Hindlimb muscle (tissue), 1 donor: ENCODE data around the gene TIMM8B. TPM values are rescaled to one million over a fixed set of nuclear protein-coding genes. Genes with fewer than 3 reads are reported as not detected.
"Not testable (repeated sequence)": the region's sequence is repeated elsewhere in the genome, so short reads cannot be mapped to it uniquely, and the experiment has no call there.

ENCODE experiments used
- DNase-seq: peaks from one replicate; pipeline ENCODE4 v3.0.0-alpha.2; 2013
- polyA plus RNA-seq: library from polyadenylated mRNA; unstranded; fragments of 120-200 nt; gene quantifications from one replicate; pipeline ENCODE4 v1.2.1, GENCODE V29; 2013; ENCODE audit not compliant: insufficient read length

The TIMM8B gene, protein sequence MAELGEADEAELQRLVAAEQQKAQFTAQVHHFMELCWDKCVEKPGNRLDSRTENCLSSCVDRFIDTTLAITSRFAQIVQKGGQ
- polyA plus RNA-seq = 49.2 TPM

DNA sequence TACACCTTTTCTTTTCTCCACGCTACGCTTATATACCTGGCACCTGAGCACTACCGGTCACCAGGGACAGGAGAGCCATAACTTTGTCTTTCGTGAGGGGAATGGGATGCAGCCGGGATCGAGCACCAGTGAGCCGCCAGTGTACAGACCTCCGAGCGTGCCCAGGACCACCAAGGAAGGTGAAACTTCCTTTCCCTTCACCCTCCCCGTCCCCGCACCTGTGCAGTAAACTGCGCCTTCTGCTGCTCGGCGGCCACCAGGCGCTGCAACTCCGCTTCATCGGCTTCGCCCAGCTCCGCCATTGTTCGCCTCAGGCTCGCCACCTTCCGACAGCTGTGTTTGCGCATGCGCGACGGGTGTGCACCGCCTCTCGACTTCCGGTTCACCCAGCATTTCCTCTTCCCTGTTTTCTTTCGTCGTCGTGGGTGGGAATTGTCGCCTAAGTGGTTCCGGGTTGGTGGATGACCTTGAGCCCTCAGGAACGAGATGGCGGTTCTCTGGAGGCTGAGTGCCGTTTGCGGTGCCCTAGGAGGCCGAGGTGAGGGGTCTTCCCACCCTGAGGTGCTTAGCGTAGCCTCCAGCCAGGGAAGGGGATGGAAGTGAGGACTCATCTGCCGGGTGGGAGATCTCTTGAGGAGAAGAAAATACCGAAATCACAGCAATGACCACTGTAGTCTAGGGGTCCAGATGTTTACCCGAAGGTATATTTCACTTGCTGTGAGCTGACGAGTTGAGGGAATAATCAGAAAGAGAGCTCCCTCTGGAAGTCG lies at the start of gene TIMM8B, which contains the start of gene SDHD:
TIMM8B (minus strand) TSS at position 335 of the 770 bp plus-strand sequence; CDS start at position 302, 33 bp downstream.
SDHD (plus strand) TSS at position 452 of the 770 bp plus-strand sequence; CDS start at position 487, 35 bp downstream.
- peak; percentile 97 for DNase-seq

DNA sequence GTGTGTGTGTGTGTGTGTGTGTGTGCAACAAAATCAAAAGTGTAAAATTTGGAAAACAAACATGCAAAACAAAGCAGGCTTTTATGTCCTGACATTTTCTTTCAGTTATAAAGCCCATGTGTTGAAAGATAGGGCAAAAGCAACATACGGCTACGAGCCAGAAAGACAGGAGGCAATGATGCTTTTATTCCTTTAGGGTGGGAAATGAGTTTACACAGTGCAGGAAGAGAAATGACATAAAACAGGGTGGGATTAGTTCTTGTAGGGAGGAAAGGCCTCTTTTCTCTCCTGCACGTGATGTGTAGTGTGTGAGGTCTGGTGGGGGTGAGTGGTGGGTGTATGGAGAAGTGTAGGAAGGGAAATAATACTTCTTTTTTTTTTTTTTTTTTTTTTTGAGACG lies 47.9 kb upstream of the TIMM8B start:
- DNase-seq = no peak

GRCh38 chr11:112132737-112133136 lies 46.2 kb upstream of the TIMM8B start:
- DNase-seq = no peak

GRCh38 chr11:112129656-112130055 lies 43.1 kb upstream of the TIMM8B start:
- DNase-seq = peak; percentile 15

GRCh38 chr11:112128483-112129121 lies 42.0 kb upstream of the TIMM8B start:
- peak; percentile 7 for DNase-seq

GRCh38 chr11:112127056-112127455 lies 40.5 kb upstream of the TIMM8B start:
- no peak for DNase-seq

DNA sequence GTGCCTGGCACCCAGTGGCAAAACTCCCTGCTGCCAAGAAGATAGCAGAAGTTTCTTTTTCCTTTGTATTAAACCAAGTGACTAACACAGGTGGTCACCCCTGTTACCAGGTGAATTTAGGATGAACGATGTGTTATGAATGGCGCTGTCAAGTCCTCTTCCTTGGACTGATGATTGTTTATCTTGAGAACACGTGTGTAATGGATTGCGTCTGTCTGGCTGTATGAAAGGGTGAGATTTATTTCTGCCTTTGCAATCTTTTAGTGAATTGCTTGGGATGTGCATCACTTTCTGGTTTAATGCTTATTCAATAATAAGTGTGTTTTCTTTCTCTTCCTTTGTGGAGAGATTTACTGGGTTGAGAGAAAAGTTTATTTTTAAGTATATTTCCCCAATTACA lies 36.6 kb upstream of the TIMM8B start:
- DNase-seq = no peak

DNA sequence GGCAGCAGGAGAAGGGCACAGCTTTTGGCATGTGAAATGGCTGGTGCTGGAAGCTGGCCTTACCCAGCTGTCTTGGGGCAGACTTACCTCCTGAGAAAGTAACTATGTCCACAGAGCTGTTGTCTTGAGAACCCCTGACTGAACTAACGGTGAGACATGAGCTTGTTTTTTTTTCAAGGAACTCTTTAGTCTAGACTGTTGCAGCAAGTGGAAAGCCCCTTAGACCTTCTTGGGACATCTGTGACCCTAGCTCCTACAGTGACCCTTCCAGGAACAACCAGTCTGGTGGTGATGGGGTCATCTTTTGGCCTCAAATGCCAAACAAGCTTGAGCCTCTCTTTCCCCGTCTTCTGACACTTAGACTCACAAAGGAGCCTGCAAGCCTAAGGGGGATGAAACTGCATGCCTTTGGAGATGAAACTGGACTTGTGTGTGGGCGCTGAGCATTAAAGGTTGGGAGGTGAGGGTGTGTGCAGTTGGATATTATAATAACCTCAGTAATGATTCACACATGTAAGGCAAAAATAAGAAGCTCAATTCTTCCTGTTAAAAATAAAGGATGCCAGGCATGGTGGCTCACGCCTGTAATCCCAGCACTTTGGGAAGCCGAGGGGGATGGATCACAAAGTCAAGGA lies 35.5 kb upstream of the TIMM8B start:
- no peak for DNase-seq

GRCh38 chr11:112118176-112118575 lies 31.6 kb upstream of the TIMM8B start:
- DNase-seq = no peak

GRCh38 chr11:112115386-112115785 lies 28.8 kb upstream of the TIMM8B start:
- DNase-seq = no peak

- no peak for DNase-seq
Observed at GRCh38 chr11:112114460-112114859, 27.9 kb upstream of the TIMM8B start.

DNA sequence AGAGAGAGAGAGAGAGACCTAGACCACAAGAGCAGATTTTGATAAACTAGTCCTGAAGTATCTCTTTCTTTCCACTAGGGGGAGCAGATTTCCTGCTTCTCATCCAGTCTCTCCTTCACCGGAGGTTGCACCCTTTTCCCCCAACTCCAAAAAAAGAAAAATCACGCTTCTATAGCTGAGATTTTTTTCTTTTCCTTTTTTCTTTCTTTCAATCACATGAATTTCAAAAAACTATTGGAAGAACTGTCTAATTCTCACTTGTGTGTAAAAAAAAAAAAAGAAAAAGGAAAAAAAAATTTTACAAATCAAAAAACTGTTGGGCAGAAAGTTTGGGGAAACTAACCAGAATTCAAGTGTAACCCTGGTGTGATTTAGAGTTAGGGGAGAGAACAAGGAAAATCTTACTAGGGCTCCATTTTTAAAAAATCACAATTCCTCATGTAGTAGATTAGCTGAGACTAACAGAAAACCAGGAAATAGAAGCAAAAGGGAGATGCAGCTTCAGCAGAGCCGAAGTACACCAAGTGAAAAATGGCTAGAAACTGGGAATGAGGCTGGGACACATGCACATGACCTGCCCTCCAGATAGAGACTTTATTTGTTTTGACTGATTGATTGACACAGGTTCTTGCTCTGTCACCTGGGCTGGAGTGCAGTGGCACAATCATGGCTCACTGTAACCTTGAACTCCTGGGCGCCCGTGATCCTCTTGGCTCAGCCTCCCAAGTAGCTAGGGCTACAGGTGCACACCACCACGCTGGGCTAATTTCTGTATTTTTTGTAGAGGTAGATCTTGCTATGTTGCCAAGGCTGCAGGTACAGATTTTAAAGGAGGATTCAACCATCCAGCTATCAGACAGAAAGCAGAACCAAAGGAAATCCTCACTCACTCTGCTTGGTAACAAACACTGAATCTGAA lies 27.2 kb upstream of the TIMM8B start:
- peak; percentile 23 for DNase-seq

DNA sequence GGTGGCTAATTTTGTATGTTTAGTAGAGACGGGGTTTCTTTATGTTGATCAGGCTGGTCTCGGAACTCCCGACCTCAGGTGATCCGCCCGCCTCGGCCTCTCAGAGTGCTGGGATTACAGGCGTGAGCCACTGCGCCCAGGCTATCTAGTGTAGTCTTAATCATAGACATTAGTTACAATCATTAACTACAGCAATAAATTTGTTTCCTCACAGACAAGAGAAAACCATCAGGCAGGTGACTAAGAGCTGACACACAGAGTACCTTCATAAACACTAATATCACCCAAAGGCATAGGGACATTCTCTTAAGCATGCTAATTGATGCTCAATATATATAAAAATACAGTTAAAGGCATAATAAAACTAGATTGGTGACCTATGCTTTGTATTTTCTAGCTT lies 19.5 kb upstream of the TIMM8B start:
- DNase-seq = no peak

DNA sequence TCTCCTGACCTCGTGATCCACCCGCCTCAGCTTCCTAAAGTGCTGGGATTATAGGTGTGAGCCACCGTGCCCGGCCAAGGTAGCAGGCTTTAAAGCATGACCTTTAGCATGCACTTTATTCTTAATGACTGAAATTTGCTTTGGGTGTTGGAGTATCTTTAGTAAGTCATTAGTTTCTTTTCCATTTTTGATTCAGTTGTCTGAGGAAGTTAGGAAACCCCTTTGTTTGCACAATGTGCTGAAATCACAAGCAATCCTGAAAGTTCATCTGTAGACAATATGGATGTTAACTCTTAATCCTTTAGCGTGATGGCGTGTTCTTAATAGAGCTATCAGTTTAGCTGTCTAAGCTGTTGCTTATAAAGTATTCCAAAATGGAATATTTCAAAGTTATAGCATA lies 16.9 kb upstream of the TIMM8B start:
- DNase-seq = no peak

DNA sequence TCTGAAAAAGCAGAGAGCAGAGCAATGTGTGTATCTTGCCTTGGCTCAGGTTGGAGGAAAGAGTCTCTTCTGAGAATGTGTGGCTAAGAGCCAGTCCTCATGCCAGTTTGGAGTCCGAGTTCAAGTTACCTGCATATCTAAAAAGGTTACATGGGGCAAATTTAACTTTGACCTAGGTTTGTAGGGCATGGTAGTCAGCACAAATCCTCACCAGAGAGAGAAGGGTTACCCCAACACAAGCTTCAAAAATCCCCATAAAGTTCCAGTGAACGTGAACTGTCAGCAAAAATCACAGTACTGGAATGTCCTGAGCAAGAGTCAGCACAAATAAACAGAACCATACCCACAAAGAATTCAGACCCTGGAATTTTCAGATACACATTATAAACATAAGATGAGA lies 13.9 kb upstream of the TIMM8B start:
- no peak for DNase-seq

GRCh38 chr11:112097734-112098528 lies 11.4 kb upstream of the TIMM8B start:
- no peak for DNase-seq

DNA sequence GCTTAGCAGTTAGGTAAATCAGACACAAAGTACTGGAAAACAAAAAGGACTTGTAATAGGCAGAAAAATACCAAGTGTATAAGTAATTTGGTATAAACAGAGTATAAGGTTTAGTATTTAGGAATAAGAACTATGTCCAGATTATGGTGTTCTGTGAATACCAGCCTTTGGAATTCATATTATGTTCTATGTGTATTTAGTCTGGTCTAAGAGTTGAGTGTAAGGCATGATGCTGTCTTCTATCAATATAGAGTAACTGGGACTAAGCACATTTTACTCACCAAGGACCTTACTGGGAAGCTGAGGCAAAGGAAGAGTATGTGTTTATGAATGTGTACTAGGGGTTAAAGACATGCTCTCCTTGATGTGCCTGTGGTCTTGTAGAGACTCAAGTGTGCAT lies 9.6 kb upstream of the TIMM8B start:
- DNase-seq = no peak

- DNase-seq = not testable (repeated sequence)
Observed at GRCh38 chr11:112095302-112095701, 8.7 kb upstream of the TIMM8B start.

DNA sequence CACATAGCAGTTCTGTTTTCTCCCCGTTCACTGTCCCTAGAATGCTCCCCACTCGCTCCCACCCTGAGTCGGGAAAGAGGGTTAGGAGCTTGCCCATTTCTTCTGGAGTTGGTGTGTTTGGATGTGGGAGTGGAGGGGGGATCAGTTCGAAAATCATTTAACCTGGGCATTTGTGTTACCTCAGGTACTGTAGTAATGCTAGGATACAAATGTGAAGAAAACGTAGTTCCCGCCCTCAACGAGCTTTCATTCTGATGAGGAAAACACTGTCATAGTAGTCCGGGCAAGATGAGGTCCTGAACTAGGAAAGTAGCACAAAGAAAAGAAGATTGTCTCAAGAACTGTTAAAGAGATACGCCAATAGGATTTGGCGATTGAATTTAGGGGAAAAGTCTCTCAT lies 656 bp upstream of the TIMM8B start:
- DNase-seq = no peak

DNA sequence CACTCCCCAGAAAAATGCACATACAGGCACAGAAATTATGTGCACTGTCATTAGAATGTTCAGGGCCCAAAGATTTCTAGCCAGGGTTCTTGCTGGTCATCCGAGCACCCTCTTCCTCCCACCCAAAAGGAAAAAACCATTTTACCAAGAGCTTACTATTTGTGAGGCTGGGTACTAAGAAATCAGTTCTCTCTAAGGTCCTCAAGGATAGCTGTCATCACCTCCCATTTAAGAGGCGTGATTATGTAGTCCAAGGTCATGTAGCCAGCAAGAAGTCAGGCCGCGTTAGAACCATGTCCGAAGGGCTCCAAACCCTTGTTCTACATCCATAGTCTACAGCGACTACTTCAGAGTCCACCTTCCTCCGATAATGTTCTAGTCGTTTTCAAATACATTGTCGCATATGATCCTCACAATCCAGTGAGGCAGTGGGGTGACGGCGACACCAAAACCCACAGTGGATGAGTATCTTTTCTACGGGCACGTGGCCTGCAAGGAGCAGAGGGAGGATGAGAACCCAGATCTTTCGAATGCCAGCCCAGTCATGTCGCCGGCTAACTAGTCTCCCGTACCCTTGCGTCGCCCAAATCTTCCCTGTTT lies 634 bp downstream of the TIMM8B start:
- peak; percentile 5 for DNase-seq

DNA sequence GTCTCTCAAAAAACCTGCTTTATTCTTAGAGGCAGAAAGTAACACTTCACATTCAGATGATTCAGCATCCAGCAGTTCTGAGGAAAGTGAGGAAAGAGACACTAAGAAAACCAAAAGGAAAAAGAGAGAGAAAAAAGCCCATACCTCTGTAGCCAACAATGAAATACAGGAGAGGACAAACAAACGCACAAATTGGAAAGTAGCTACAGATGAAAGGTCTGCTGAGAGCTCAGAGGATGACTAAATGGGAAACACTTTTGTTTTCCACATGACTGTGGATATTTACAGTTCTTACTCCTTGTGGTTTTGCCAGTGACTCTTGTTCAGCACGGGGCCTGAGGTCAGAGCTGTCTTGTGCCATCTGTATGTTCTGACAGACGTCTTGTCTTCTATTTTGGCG lies 3.8 kb downstream of the TIMM8B start:
- no peak for DNase-seq
